ENCODE data around the gene BCL2L1.

BCL2L1 gene

GRCh38 chr20:31705598-31706597, 16.8 kb downstream of the BCL2L1 start:
- no peak overlapping the region for H3K4me3 ChIP-seq (ENCODE audit: control insufficient read depth, low read depth, low read length)

DNA sequence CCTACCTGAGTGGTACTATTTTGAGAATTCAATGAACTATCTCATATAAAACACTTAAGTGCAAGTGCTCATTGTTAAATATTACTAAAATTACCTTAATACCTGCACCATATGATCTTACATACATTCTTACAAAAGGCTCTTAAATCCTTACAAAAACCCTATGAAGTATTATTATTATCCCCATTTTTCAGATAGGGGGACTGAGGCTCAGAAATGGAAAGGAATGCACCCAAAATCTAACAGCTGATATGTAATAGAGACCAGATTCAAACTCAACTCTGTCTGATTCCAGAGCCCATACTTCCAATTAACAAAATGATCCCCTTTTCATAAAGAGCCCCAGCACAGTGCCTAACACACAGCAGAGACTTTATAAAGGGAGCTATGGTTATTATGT, 17.5 kb downstream of the BCL2L1 start:
- no peak overlapping the region for H3K4me3 ChIP-seq (ENCODE audit: control insufficient read depth, low read depth, low read length)
- DNase-seq (ENCODE audit: low read depth): no peak
- TF ChIP-seq, protein P1, sequence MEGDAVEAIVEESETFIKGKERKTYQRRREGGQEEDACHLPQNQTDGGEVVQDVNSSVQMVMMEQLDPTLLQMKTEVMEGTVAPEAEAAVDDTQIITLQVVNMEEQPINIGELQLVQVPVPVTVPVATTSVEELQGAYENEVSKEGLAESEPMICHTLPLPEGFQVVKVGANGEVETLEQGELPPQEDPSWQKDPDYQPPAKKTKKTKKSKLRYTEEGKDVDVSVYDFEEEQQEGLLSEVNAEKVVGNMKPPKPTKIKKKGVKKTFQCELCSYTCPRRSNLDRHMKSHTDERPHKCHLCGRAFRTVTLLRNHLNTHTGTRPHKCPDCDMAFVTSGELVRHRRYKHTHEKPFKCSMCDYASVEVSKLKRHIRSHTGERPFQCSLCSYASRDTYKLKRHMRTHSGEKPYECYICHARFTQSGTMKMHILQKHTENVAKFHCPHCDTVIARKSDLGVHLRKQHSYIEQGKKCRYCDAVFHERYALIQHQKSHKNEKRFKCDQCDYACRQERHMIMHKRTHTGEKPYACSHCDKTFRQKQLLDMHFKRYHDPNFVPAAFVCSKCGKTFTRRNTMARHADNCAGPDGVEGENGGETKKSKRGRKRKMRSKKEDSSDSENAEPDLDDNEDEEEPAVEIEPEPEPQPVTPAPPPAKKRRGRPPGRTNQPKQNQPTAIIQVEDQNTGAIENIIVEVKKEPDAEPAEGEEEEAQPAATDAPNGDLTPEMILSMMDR (IDR thresholded peaks at IDR 0.05; ENCODE audit: control insufficient read depth, insufficient read depth, low read depth, low read length, missing control alignments): no peak

More at GRCh38 chr20:31705598-31706597, 16.8 kb downstream of the BCL2L1 start:
- TF ChIP-seq, protein P1 (IDR thresholded peaks at IDR 0.05; ENCODE audit: control insufficient read depth, insufficient read depth, low read depth, low read length, missing control alignments): no peak
- DNase-seq (ENCODE audit: low read depth): no peak

GRCh38 chr20:31704225-31705119, 18.2 kb downstream of the BCL2L1 start:
- no peak overlapping the region for H3K4me3 ChIP-seq (ENCODE audit: control insufficient read depth, low read depth, low read length)
- no peak for DNase-seq (ENCODE audit: low read depth)
- TF ChIP-seq, protein P1 (IDR thresholded peaks at IDR 0.05; ENCODE audit: control insufficient read depth, insufficient read depth, low read depth, low read length, missing control alignments): no peak

GRCh38 chr20:31701591-31701990, 21.1 kb downstream of the BCL2L1 start:
- TF ChIP-seq, protein P1 (IDR thresholded peaks at IDR 0.05; ENCODE audit: control insufficient read depth, insufficient read depth, low read depth, low read length, missing control alignments): no peak
- no peak for DNase-seq (ENCODE audit: low read depth)
- no peak overlapping the region for H3K4me3 ChIP-seq (ENCODE audit: control insufficient read depth, low read depth, low read length)

GRCh38 chr20:31700747-31701146, 21.9 kb downstream of the BCL2L1 start:
- no peak overlapping the region for H3K4me3 ChIP-seq (ENCODE audit: control insufficient read depth, low read depth, low read length)
- no peak for DNase-seq (ENCODE audit: low read depth)
- TF ChIP-seq, protein P1 (IDR thresholded peaks at IDR 0.05; ENCODE audit: control insufficient read depth, insufficient read depth, low read depth, low read length, missing control alignments): no peak
